SK-N-SH (cell line): ENCODE data around the gene ANKFN1.

Experiments
- EZH2phosphoT487 ChIP-seq: fragments of 200-600 bp; sonication (generic); IDR thresholded peaks from 2 replicates; pipeline ENCODE4 v1.6.1; 2017; ENCODE audit warnings: low read depth, mixed run types, mild to moderate bottlenecking, antibody characterized with exemption, moderate library complexity, borderline replicate concordance
- GABPA ChIP-seq: IDR thresholded peaks from 2 replicates; pipeline ENCODE4 v1.4.0; 2012; ENCODE audit warnings: low read depth, mild to moderate bottlenecking
- NFIC ChIP-seq: IDR thresholded peaks from 2 replicates; pipeline ENCODE4 v1.4.0; 2012; ENCODE audit warnings: borderline replicate concordance
- POLR2AphosphoS5 ChIP-seq: IDR thresholded peaks from 2 replicates; pipeline ENCODE4 v1.6.1; 2012; ENCODE audit warnings: low read depth, low read length
- RAD21 ChIP-seq: IDR thresholded peaks from 2 replicates; pipeline ENCODE4 v1.6.1; 2012; ENCODE audit warnings: mild to moderate bottlenecking, low read length

GRCh38 chr17:56291226-56291805 is 138.0 kb downstream of the ANKFN1 start:
- TF ChIP-seq NFIC (peak; percentile 50; the same call in 1 of the 2 replicates), POLR2AphosphoS5 (no peak), GABPA (no peak), RAD21 (no peak), EZH2phosphoT487 (no peak)
